GM19324 (cell line): ENCODE data around the gene ISLR.

ENCODE experiments used
- ATAC-seq: cut with Tn5 transposase; IDR thresholded peaks from one replicate; pipeline ENCODE4 v1.9.1; 2021; ENCODE audit warnings: mild to moderate bottlenecking, moderate library complexity; ENCODE audit not compliant: unreplicated experiment, low FRiP score

ISLR gene

DNA sequence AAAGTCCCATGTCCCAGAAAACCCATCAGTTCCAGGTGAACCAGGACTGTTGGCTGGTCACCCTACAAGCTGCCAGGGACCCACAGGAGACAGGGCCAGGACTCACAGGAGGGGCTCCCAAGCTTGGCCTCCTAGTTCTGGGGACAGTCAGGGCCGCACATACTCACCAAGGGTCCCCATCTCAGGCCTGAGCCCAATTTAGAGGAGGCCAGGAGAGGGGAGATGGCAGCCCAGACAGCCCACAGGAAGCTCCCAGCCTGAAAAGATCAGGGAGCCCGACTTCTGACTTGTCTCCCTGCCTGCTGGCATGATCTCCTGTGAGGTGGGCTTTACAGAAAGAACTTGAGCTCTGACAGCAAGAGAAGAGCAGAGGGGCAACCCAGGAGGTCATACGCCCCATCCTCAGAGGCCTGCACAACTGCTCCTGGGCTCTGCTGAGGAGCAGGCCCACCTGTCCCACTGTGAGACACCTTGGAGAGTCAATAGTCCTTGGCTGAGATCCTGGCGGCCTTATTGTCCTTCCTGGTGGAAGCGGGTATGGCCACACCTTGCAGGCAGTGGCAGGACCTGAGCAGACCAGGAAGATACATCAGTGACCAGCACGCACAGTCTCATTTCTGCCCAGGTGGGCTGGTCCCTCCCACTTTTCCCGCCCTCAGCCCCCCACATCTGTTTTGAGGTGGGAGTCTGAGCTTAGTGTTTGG is 2.5 kb upstream of the ISLR start:
- no peak for ATAC-seq

DNA sequence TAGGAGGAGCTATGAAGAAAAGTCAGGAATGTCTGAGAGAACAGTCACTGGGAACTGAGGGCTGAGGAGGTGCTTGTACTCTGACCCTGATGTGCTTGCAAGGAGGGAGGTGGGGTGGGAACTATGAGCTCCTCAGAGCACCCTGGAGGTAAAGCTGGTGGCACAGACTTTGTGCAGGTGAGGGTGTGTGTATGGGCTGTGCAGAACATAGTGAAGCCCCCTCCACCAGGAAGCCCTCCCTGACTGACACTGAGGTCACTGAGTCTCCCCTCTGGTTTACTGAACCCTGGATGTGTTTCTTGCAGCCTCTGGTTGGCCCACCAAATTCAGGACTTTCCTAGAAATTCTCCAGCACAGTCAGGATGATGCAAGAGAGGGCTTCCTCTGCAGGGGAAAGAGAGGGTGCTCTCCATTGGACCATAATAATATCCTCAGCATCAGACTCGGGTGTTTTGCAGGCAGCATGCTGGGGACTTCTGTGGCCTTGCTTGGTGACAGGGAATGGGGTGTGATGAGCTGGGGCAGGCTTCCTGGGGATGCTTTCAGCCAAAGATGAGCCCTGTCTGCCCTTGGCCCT is 1.5 kb upstream of the ISLR start:
- ATAC-seq: no peak

DNA sequence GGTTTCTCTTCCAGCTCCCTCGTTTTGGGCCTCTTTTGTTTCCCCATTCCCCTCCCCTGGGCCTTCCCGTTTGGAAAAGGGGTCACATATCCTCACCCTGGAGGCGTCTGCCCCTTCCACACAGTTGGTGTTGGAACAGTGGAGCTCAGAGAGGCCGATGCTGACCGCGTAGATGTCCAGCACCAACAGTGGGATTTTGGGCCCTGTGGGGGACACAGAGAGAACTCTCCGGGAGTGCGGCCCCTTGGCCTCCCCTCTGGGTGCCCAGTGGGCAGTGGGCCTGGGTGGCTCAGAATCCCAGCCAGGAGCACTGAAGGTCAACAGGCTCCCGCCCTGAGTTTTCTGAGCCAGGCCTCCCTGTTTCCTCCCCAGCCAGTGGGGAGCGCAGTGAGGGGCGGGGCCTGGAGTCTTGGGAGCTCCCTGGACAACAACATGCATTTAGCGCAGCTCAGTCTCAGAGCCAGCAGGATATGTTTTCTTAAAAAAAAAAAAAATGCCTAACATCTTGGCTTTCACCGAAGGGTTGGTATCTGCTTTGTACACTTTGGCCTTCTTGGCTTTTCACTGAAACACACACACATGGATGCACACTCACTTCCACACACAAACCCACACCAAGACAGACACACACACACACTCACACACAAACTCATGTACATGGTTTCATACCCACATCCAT is 670 bp upstream of the ISLR start:
- ATAC-seq: no peak

DNA sequence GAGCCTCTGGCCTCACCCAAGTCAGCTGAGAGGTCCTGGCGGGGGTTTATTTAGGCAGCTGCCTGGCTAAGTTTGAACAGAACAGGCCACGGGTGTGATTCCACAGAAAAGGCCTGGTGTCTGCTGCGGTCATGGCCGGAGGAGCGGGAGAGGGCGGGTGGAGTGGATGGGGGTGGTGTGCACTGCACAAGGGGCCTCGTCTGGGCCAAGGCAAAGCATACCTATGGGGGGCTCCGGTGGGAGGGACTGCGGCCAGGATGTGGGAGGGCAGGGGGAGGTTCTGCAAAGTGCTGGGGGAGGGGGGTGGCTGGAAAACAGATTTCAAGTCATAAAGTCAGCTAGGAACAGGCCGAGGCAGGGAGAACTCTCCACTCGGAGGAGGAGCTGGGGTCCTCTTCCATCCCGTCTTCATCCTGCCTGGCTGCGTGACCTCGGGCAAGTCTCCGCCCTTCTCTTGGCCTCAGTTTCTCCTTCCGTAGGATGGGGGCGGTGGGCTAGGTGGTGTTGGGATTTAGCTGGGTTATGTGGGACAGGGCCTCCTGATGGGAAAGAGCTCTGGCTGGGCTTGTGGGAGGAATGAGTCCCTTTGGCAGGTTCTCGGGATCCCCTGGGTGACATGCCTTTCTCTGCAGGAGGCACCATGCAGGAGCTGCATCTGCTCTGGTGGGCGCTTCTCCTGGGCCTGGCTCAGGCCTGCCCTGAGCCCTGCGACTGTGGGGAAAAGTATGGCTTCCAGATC is 878 bp downstream of the ISLR start:
- ATAC-seq: no peak

DNA sequence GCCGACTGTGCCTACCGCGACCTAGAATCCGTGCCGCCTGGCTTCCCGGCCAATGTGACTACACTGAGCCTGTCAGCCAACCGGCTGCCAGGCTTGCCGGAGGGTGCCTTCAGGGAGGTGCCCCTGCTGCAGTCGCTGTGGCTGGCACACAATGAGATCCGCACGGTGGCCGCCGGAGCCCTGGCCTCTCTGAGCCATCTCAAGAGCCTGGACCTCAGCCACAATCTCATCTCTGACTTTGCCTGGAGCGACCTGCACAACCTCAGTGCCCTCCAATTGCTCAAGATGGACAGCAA is 1.4 kb downstream of the ISLR start:
- ATAC-seq: no peak

DNA sequence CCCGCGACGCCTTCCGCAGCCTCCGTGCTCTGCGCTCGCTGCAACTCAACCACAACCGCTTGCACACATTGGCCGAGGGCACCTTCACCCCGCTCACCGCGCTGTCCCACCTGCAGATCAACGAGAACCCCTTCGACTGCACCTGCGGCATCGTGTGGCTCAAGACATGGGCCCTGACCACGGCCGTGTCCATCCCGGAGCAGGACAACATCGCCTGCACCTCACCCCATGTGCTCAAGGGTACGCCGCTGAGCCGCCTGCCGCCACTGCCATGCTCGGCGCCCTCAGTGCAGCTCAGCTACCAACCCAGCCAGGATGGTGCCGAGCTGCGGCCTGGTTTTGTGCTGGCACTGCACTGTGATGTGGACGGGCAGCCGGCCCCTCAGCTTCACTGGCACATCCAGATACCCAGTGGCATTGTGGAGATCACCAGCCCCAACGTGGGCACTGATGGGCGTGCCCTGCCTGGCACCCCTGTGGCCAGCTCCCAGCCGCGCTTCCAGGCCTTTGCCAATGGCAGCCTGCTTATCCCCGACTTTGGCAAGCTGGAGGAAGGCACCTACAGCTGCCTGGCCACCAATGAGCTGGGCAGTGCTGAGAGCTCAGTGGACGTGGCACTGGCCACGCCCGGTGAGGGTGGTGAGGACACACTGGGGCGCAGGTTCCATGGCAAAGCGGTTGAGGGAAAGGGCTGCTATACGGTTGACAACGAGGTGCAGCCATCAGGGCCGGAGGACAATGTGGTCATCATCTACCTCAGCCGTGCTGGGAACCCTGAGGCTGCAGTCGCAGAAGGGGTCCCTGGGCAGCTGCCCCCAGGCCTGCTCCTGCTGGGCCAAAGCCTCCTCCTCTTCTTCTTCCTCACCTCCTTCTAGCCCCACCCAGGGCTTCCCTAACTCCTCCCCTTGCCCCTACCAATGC is 2.0 kb downstream of the ISLR start:
- no peak for ATAC-seq

DNA sequence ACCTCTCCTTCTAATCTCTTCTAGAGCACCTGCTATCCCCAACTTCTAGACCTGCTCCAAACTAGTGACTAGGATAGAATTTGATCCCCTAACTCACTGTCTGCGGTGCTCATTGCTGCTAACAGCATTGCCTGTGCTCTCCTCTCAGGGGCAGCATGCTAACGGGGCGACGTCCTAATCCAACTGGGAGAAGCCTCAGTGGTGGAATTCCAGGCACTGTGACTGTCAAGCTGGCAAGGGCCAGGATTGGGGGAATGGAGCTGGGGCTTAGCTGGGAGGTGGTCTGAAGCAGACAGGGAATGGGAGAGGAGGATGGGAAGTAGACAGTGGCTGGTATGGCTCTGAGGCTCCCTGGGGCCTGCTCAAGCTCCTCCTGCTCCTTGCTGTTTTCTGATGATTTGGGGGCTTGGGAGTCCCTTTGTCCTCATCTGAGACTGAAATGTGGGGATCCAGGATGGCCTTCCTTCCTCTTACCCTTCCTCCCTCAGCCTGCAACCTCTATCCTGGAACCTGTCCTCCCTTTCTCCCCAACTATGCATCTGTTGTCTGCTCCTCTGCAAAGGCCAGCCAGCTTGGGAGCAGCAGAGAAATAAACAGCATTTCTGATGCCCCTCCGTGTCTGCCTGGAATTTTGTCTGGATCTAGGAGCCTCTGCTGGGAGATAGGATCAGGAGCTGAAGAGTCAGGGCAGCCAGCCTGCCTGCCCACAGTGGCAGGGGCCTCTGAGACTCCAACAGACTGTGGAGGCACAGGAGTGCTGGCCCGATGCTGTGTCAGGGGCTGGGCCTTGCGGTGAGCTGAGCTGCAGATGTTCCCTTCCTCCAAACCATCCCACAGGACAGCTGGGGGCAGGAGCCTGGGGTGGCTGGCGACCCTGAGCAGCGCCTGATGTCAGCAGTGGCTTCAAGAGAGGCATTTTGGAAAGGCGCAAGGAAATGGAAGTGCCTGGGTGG is 3.0 kb downstream of the ISLR start:
- ATAC-seq: no peak

DNA sequence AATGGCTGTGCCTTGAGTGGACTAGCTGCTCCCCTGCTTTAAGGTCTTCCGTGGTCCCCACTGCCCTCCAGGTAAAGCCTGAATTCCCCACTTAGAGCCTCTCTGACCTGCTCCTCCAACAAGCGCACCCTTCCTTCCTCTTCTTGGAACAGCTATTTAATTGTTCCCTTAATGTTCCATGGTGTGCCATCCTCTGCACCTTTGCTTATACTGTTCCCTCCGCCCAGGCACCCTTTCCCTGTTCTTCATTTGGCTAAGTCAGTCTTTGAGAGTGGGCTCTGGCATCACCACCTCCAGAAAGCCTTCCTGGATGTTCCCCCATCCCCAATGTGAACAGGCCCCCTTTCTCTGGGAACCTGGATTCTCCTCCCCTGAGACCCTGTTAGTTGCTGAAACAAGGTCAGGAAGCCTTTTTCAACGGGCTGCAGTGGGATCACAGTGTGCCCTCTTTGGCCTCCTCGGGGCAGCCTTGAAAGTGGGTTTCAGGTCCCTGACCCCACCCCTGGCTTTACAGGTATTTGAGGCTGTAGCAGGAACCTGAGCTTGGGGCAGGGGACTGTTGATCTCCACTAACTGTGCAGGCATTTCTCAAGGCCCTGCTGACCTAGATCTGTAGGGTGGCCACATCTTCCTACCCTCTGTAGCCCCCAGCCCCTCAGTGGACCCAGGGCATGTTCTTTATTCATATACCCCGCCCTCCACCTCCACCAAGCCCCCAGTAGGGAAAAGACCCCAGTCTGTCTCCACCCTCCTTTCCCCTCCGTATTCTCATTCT is 5.0 kb downstream of the ISLR start:
- ATAC-seq: no peak

DNA sequence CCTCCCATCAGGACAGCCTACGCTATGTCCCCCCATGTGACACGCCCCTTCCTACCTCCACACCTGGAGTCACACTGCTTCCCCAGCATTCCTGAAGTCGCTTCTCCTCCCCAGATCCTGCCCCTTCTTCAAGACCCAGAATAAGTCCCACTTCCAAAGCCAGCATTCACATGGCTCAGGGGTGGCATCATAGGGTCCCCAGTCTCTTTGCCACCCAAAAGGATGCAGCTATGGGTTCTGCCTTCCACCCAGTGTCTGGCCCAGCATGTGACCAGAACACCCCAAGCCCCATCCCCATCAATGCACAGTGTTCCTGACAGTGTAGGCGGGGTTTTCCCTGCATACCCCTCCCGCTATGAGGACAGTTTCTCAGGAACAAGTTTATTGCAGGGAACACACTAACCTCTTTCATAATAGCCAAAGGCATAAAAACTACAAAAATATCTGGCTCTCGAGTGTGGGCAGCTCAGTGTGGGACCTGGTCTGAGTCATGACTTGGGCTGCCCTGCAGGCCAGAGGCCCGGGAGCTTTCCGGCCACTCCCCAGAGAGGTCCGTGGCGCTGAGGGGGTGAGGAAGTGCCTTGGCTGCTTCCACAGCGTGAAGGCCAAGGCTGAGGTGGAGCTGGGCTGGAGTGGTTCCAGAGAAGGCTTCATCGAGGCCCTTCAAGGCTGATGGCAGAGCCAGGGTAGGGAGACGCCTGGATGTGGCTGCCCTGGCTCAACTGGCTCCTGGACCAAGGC is 5.8 kb downstream of the ISLR start:
- ATAC-seq: no peak

DNA sequence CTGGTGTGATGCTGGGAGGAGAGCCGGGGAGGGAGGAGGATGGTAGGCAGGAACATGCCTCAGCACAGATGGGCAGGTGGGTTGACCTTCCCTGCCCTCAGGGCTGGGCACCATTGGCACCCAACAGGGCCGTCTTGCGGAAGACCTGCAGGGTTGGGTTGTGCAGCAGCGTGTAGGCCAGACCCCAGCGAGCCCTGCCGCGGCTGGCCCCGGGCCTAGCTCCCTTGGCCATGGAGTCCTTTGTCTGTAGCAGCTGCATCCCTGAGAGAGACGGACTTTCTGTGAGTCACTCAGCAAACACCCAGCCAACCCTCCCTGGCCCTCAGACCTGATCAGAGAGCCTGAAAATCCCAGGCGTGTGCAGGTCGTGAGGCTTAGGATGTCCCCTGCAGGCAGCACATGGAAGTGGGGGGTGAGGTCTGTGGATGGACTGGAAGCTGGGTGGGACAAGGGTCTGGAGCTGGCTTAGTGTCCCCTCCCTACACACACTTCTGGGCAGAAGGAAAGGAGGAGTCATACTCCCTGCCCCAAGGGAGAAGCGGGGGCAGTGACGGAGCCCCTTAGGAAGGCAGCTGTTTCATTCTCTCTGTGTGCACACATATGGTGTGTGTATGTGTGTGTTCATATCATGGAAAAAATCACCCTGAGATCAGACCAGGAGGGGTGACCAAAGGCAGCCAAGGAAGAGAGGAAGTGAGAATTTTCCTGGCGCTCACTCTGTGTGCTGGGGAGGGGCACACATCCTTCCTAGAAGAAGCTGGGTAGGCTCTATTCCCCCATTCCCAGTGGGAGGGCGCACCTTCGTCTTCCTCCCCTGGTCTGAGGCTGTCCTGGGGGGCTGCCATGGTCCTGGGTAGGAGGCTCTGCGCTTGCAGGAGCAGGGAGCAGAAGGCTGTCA is 6.7 kb downstream of the ISLR start:
- no peak for ATAC-seq

DNA sequence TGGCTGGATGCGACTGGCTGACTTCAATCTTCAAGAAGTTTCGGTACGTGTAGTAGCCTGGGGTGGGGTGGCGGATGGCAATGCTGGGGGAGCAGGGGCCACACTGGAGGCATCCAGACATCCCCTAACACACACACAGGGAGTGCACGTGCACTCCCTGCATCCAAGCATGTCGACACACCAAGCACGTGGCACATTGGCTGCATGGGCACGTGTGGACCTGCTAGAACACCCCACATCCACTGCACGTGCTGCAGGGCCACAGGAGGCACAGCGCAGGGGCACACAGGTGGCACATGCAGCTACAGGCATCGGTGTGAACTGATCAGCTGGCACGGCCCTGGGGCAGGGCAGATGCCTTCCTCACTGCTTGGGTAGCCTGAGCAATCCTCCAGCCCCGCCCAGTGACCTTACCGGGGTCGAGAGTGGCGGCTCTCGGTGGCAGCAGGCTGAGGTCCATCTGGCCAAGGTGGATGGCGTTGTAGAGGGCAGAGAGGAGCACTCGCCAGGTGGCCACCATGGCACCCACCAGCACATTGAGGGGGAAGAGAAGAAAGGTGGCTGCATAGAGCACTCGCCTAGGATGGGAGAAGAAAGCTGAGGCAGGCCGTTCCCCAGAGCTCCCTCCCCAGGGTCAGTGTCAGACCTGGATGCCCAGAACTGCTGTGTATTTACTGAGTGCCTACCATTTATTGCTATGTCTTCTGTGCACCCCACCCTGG is 7.5 kb downstream of the ISLR start:
- ATAC-seq: no peak

DNA sequence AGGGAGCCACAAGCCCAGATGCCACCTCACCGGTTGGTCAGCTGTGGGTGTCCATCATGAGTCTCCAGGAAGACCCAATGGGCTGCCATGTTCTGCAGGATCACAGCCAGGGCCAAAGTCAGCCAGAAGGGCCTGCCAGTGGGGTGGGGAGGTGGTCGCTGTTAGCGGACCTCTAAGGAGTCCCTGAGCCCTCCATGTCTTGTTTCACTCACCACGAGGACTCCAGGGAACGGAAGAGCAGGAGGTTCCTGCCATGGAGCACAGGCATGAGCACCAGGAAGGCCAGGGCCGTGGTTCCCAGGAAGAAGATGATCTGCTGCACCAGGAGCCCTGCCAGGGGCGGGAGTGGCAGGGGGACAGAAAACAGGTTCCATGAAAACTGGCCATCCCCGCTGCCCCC is 8.6 kb downstream of the ISLR start:
- ATAC-seq: no peak

DNA sequence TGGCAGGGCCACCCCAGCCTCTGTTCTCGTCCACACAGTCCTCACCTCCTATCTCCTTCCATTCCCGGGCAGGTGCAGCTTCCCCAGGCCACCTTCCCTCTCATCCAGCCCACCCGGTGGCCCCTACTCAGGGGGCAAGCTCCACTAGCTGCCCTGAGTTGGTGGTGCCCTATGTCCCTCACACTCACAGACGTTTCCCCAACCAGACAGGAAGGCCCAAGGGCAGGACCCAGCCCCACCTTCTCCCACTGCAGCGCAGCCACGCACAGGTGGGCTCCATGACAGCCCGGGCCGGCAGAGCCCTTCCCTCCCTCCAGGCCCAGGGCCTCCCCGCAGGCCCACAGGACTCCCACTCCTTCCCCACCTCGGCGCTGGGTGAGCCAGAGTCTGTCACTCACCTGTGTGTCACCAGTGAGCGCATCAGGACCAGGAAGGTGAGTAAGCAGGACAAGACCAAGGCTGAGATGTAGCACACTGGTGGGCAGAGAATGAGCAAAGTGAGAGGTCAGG is 11.1 kb downstream of the ISLR start:
- ATAC-seq: no peak

DNA sequence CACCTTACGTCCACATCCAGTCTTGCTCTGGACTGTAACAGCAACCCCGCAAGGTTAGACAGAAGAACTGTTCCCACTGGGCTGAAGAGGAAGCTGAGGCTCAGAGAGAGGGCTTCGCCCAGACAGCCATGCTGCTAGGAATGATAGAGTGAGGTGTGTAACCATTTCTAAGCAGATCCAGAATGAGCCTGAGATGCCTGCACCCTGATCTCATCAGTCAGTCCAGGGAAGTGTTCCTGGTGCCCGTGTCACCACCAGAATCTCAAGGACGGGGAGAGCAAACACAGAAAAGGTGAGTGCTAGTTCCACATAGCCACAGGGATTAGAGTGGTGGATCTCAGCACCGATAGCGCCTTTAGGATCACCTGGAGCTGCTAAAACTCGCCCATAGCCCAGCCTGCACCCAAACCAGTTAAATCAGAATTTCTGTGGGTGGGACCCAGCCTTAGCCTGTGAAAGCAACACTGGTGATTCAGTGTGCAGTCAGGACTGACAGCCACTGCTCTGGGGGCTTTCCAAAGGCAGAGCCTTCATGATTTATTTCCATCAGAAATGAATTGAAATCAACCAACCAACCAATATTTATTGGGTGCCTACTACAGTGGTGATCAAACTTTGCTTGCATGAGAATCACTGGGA is 12.3 kb downstream of the ISLR start:
- no peak for ATAC-seq

DNA sequence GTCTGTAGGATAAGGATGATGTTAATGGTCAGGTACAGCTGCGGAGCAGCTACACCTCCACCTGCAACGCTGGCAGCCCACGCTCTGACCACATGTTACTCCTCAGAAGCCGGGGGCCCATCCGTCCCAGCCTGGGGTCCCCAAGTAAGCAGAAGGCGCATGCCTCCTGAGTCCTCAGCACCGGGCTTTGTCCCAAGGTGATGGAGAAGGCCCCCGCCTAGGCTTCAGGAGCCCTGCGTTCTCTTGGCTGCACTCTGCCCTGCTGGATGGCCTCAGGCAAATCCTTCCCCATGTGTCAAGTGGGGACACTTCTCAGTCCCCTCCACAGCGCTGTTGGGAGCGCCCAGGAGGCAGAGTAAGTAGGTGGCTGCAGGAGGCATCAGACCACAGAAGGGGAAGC is 14.7 kb downstream of the ISLR start:
- no peak for ATAC-seq

DNA sequence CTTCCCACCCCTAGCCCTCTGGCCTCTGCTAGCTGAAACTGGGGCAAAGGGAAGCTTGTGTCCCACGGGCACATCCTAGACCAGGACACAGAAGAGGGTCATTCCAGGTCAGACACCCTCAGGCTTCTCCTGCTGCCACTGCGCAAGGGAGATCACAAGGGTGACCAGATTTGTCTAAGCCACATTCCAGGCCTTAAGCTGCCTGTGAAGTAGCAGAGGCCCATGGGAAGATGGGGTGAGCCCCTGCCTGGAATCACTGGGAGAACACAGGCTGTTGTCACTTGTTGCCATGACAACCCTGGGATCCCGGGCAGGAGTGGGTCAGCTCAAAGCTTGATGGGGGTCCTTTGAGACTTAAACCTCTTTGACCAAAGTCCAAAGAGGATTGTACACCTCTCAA is 18.3 kb downstream of the ISLR start:
- no peak for ATAC-seq
